MM.1S (cell line): ENCODE data around the gene TTC22.
A peak's percentile ranks its signal among the peaks of the same experiment; 100 is the strongest.

Source experiments
- DNase-seq: peaks from one replicate; pipeline ENCODE4 v3.0.0-alpha.2; 2015
- H2AFZ ChIP-seq: fragments of 300-600 bp; sonication (generic); 2 replicates; pipeline ENCODE4 v1.6.0; 2016; ENCODE audit warnings: antibody characterized with exemption, low read length
- H3F3A ChIP-seq: fragments of 300-600 bp; sonication (generic); 2 replicates; pipeline ENCODE4 v1.6.1; 2016; ENCODE audit warnings: mild to moderate bottlenecking, antibody characterized with exemption, low read length, moderate library complexity, mixed read lengths; ENCODE audit not compliant: insufficient read depth
- H3K27ac ChIP-seq: fragments of 300-600 bp; sonication (generic); 2 replicates; pipeline ENCODE4 v1.5.1; 2016; ENCODE audit warnings: mild to moderate bottlenecking, low read length
- H3K27me3 ChIP-seq: fragments of 300-600 bp; sonication (generic); replicated peaks from 2 replicates; pipeline ENCODE4 v1.6.0; 2016; ENCODE audit warnings: low read length; ENCODE audit not compliant: insufficient read depth
- H3K36me3 ChIP-seq: fragments of 300-600 bp; sonication (generic); replicated peaks from 2 replicates; pipeline ENCODE4 v1.6.1; 2016; ENCODE audit warnings: mild to moderate bottlenecking, low read length, mixed read lengths; ENCODE audit not compliant: insufficient read depth
- H3K4me1 ChIP-seq: fragments of 300-600 bp; sonication (generic); 2 replicates; pipeline ENCODE4 v1.6.1; 2016; ENCODE audit warnings: low read length, mixed read lengths
- H3K4me2 ChIP-seq: fragments of 300-600 bp; sonication (generic); 2 replicates; pipeline ENCODE4 v1.6.0; 2016; ENCODE audit warnings: low read depth, low read length
- H3K4me3 ChIP-seq: fragments of 300-600 bp; sonication (generic); 2 replicates; pipeline ENCODE4 v1.5.1; 2016; ENCODE audit warnings: low read length, mixed read lengths
- H3K79me2 ChIP-seq: fragments of 300-600 bp; sonication (generic); 2 replicates; pipeline ENCODE4 v1.6.1; 2016; ENCODE audit warnings: mixed run types, low read length, mixed read lengths
- H3K9ac ChIP-seq: fragments of 300-600 bp; sonication (generic); 2 replicates; pipeline ENCODE4 v1.6.1; 2016; ENCODE audit warnings: low read length, mixed read lengths
- H3K9me2 ChIP-seq: fragments of 300-600 bp; sonication (generic); replicated peaks from 2 replicates; pipeline ENCODE4 v1.6.1; 2016; ENCODE audit warnings: mild to moderate bottlenecking, low read length, mixed read lengths; ENCODE audit not compliant: insufficient read depth
- H3K9me3 ChIP-seq: fragments of 300-600 bp; sonication (generic); replicated peaks from 2 replicates; pipeline ENCODE4 v1.6.1; 2016; ENCODE audit warnings: mild to moderate bottlenecking, low read length, mixed read lengths; ENCODE audit not compliant: insufficient read depth
- H4K20me1 ChIP-seq: fragments of 300-600 bp; sonication (generic); 2 replicates; pipeline ENCODE4 v1.6.1; 2016; ENCODE audit warnings: mild to moderate bottlenecking, low read length, moderate library complexity, mixed read lengths; ENCODE audit not compliant: insufficient read depth
- EZH2 ChIP-seq: fragments of 300-600 bp; sonication (generic); optimal IDR thresholded peaks from 2 replicates; pipeline ENCODE3; 2017; ENCODE audit warnings: low read depth, mild to moderate bottlenecking, antibody characterized with exemption, low read length, mixed read lengths
- EZH2phosphoT487 ChIP-seq: fragments of 300-600 bp; sonication (generic); IDR thresholded peaks from 2 replicates; pipeline ENCODE4 v1.6.1; 2018; ENCODE audit warnings: antibody characterized with exemption, low read length
- TF ChIP-seq, protein P1 (sequence below): fragments of 300-600 bp; sonication (generic); IDR thresholded peaks from 2 replicates; pipeline ENCODE4 v1.5.1; 2016; ENCODE audit warnings: antibody characterized with exemption, low read length, mixed read lengths

The TTC22 gene

DNA sequence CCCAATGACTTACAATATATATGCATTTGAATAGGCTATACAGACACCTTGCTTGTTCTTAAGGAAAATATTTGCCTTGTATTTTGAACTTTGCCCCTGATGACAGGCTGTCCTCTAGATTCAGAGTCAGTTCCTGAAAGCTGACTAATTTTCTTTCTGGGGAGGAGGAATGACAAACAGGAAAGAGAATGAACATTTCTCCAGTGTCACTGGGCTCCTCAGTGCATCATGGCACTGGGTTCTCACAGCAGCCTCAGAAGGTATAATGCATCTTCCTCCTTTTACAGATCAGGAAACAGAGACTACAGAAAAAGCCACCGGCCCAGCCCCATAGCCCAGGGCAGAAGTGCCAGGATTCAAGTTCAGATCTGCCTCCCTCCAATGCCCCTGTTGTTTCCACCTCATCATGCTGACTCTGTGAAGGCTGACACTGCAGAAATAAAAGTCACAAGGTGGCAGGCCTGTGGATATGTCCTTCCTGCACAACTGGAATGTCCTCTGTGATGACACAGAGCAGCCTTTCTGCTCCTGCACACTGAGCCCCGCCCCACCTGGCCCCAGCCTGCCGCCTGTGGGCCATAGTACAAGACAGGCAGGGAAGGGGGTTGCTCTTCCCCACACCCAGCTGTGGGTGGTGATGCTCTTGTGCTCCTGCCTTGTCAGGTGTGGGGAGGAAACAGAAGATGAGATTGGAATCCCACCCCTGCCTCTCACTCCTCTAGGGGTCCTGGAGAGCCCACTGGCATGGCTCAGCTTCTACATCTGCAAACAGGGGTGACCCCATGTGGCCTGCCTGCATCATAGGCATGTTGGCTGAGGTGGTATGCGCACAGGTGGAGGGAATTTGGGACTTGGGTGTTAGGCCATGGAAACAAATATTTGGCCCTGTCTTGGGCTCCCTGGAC is 6.4 kb downstream of the TTC22 start:
- no peak for DNase-seq
- Histone ChIP-seq H2AFZ (no peak overlapping the region), H3K4me2 (no peak overlapping the region), H3F3A (no peaks in the 10 kb centered on the region), H3K9ac (no peak overlapping the region), H3K4me1 (peaks cover 8% of the 10 kb centered on the region), H3K9me3 (no peaks in the 10 kb centered on the region), H3K27me3 (no peaks in the 10 kb centered on the region), H3K27ac (no peak overlapping the region), H3K36me3 (no peaks in the 10 kb centered on the region), H3K79me2 (no peaks in the 10 kb centered on the region), H3K9me2 (no peaks in the 10 kb centered on the region), H3K4me3 (no peak overlapping the region), H4K20me1 (no peaks in the 10 kb centered on the region)
- TF ChIP-seq EZH2 (no peak), EZH2phosphoT487 (no peak)
- TF ChIP-seq, protein P1, sequence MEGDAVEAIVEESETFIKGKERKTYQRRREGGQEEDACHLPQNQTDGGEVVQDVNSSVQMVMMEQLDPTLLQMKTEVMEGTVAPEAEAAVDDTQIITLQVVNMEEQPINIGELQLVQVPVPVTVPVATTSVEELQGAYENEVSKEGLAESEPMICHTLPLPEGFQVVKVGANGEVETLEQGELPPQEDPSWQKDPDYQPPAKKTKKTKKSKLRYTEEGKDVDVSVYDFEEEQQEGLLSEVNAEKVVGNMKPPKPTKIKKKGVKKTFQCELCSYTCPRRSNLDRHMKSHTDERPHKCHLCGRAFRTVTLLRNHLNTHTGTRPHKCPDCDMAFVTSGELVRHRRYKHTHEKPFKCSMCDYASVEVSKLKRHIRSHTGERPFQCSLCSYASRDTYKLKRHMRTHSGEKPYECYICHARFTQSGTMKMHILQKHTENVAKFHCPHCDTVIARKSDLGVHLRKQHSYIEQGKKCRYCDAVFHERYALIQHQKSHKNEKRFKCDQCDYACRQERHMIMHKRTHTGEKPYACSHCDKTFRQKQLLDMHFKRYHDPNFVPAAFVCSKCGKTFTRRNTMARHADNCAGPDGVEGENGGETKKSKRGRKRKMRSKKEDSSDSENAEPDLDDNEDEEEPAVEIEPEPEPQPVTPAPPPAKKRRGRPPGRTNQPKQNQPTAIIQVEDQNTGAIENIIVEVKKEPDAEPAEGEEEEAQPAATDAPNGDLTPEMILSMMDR = no peak

DNA sequence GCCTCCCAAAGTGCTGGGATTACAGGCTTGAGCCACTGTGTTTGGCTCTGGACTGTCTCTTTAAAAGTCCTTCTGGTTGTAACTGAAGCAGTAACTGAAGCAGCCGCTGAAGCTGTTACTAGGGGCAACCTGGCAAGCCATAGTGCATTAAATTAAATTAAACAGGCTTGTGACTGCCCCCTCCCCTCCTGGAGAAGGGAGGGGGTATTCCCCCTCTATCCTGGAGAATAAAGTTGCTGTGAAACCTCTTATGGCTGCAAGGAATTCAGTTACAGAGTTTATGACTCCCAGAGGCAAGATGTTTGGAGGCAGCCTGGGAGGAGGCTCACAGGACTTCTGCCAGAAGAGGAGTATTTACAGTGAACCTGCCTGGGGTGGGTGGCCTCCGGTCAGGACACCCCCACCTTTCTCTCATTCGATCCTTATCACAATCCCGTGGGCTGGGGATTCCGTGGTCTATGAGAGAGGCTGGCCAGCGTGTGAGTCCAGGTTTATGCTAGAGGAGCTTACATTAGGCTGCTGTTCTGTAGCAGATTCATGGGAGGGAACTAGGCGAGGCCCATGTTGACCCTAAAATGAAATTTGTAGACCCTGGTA is 8.3 kb downstream of the TTC22 start:
- Histone ChIP-seq H3K4me1 (no peaks in the 10 kb centered on the region; the same call in 1 of the 2 replicates), H3K27ac (no peak overlapping the region), H3K79me2 (no peaks in the 10 kb centered on the region), H3K4me3 (no peak overlapping the region), H3F3A (no peaks in the 10 kb centered on the region), H3K36me3 (no peaks in the 10 kb centered on the region), H3K4me2 (no peak overlapping the region), H3K9ac (no peak overlapping the region), H2AFZ (no peak overlapping the region), H3K9me2 (no peaks in the 10 kb centered on the region), H4K20me1 (no peaks in the 10 kb centered on the region), H3K9me3 (no peaks in the 10 kb centered on the region), H3K27me3 (no peaks in the 10 kb centered on the region)
- DNase-seq = no peak
- TF ChIP-seq, protein P1 = no peak
- TF ChIP-seq EZH2phosphoT487 = no peak
- TF ChIP-seq EZH2 = no peak

DNA sequence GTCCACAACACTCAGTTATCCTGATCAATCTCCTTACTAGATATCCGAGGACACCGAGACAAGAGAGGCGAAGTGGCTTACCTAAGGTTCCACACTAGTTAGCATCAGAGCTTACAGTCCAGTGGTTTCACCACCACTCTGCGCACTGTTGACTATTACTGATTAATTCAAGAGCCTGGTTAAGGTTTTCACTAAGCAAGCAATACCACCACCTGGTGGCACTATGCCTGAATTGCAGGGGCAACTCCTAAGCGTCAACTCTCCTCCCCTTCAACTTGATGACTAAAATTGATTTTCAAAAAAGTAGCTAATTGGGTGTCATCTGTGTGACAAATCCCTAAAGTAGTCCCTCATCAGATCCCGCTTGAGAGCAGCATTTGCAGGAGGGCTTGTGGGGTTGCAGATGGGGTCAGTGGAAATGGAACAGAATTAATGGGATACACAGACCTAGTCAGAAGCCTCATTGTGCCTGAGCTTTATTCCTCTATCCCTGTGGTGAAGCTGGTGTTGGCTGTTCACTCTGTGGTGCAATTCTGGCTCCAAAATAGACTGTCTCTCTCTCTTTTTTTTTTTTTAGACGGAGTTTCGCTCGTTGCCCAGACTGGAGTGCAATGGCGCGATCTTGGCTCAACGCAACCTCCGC is 9.1 kb downstream of the TTC22 start:
- H3K4me2 ChIP-seq = no peak overlapping the region
- H3K36me3 ChIP-seq = no peaks in the 10 kb centered on the region
- TF ChIP-seq EZH2 (no peak), EZH2phosphoT487 (no peak)
- TF ChIP-seq, protein P1 = peak; percentile 79
- H3K79me2 ChIP-seq = no peaks in the 10 kb centered on the region
- no peaks in the 10 kb centered on the region for H3F3A ChIP-seq
- H3K27me3 ChIP-seq = no peaks in the 10 kb centered on the region
- no peak overlapping the region for H3K27ac ChIP-seq
- no peaks in the 10 kb centered on the region for H3K9me2 ChIP-seq
- H3K4me3 ChIP-seq = no peak overlapping the region
- DNase-seq = peak; percentile 48
- H3K4me1 ChIP-seq = no peaks in the 10 kb centered on the region; the same call in 1 of the 2 replicates
- no peaks in the 10 kb centered on the region for H4K20me1 ChIP-seq
- no peaks in the 10 kb centered on the region for H3K9me3 ChIP-seq
- no peak overlapping the region for H2AFZ ChIP-seq
- H3K9ac ChIP-seq = no peak overlapping the region
